Uterus (tissue), 4 donors: Measurements from ENCODE around the gene HSPB9. TPM values are rescaled to one million over a fixed set of nuclear protein-coding genes. Genes with fewer than 3 reads are reported as not detected.

Experiments
- DNase-seq, 2 donors: peaks; one replicate each; pipeline ENCODE4 v3.0.0-alpha.2; 2019 to 2020
- H3K27ac ChIP-seq, 2 donors: fragments of 200-600 bp; sonication (generic); 1 replicate in 1 of 2; 2 replicates in 1 of 2; pipeline ENCODE4 v1.5.1; 2016 to 2018
- H3K27me3 ChIP-seq, 2 donors: fragments of 200-600 bp; sonication (generic); one replicate each; pipeline ENCODE4 v1.5.1; 2018 to 2019; ENCODE audit warnings: control low read depth in 1 of 2
- H3K36me3 ChIP-seq, 2 donors: fragments of 200-600 bp; sonication (generic); one replicate each; pipeline ENCODE4 v1.5.1; 2019; ENCODE audit warnings: control low read depth in 1 of 2
- H3K4me1 ChIP-seq, 2 donors: fragments of 200-600 bp; sonication (generic); one replicate each; pipeline ENCODE4 v1.5.1; 2018 to 2019; ENCODE audit warnings: control low read depth in 1 of 2
- H3K4me3 ChIP-seq, 2 donors: fragments of 200-600 bp; sonication (generic); 1 replicate in 1 of 2; 2 replicates in 1 of 2; pipeline ENCODE4 v1.5.1; 2018 to 2019; ENCODE audit warnings: mild to moderate bottlenecking in 1 of 2
- H3K9me3 ChIP-seq, 2 donors: fragments of 200-600 bp; sonication (generic); one replicate each; pipeline ENCODE4 v1.5.1; 2019; ENCODE audit warnings: control low read depth in 1 of 2
- POLR2A ChIP-seq, 2 donors: fragments of 450-650 bp; IDR thresholded peaks; one replicate each; pipeline ENCODE4 v1.6.1; 2016; ENCODE audit warnings: antibody characterized with exemption in 2 of 2, mild to moderate bottlenecking in 1 of 2, moderate library complexity in 1 of 2
- intact Hi-C: fragments of 100-400 bp; cut with DNase I; formaldehyde crosslinking; loops from one replicate; pipeline ENCODE4 v1.15.1; 2023; ENCODE audit warnings: low total_unique reads
- total RNA-seq, 4 donors: library from RNA; depleted of rRNA in 3 of 4; stranded (reverse); fragments of >200 nt in 3 of 4; gene quantifications; one replicate each; pipeline versions ENCODE4 v1.1.0 to v1.2.4, GENCODE V29; 2014 to 2023
- TF ChIP-seq, protein P1 (sequence below), 4 experiments: fragments of 200-600 bp in 2 of 4; fragments of 450-650 bp in 2 of 4; sonication (generic) in 2 of 4; IDR thresholded peaks; one replicate each; pipeline ENCODE4 v1.5.1; 2016 to 2019; ENCODE audit warnings: antibody characterized with exemption in 4 of 4, mild to moderate bottlenecking in 2 of 4, moderate library complexity in 1 of 4
- donor health status: DM: yes; HTN: yes; CAD: no.

The HSPB9 gene, protein sequence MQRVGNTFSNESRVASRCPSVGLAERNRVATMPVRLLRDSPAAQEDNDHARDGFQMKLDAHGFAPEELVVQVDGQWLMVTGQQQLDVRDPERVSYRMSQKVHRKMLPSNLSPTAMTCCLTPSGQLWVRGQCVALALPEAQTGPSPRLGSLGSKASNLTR
- under 1 TPM in 1 of 4 donors, not detected in 3; 0.28 TPM for total RNA-seq

DNA sequence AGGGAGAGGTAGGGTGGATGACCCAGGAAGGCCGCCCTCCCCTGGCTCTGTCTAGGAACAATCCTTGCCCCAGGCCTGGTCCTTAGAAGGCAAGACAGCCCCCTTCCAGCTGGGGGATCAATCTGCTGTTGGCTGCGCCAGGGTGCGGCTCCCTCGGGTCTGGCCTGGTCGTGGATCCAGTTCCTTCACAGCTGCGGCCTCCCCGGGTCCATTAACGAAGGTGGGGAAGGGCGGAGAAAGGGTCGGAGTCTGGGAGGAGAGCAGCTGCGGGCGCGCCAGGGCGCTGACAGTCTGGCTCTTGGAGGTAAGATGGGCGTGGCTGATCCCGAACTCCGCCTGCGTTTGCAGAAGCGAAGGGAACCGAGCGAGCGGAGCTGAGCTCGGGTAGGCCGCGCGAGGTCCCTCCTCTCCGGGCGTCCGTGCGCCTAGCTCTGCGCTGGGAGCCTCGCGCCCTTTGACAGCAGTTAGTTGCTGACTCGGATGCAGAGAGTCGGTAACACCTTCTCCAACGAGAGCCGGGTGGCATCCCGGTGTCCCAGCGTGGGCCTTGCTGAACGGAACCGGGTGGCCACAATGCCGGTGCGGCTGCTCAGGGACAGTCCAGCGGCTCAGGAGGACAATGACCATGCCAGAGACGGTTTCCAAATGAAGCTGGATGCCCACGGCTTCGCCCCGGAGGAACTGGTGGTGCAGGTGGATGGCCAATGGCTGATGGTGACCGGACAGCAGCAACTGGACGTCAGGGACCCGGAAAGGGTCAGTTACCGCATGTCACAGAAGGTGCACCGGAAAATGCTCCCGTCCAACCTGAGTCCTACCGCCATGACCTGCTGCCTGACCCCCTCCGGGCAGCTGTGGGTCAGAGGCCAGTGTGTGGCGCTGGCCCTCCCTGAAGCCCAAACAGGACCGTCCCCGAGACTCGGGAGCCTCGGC lies at the start of gene HSPB9:
HSPB9 (plus strand) TSS at position 434 of the 933 bp plus-strand sequence; CDS start at position 481, 47 bp downstream.
- intact Hi-C loops = no loop called here
- no peak for TF ChIP-seq POLR2A (IDR thresholded peaks at IDR 0.05)
- TF ChIP-seq, protein P1, sequence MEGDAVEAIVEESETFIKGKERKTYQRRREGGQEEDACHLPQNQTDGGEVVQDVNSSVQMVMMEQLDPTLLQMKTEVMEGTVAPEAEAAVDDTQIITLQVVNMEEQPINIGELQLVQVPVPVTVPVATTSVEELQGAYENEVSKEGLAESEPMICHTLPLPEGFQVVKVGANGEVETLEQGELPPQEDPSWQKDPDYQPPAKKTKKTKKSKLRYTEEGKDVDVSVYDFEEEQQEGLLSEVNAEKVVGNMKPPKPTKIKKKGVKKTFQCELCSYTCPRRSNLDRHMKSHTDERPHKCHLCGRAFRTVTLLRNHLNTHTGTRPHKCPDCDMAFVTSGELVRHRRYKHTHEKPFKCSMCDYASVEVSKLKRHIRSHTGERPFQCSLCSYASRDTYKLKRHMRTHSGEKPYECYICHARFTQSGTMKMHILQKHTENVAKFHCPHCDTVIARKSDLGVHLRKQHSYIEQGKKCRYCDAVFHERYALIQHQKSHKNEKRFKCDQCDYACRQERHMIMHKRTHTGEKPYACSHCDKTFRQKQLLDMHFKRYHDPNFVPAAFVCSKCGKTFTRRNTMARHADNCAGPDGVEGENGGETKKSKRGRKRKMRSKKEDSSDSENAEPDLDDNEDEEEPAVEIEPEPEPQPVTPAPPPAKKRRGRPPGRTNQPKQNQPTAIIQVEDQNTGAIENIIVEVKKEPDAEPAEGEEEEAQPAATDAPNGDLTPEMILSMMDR (IDR thresholded peaks at IDR 0.05) = no peak
- peak in 1 of 2 donors; percentile 69 for DNase-seq
- H3K9me3 ChIP-seq = no peaks in the 10 kb centered on the region
- peaks cover 0 to 9% of the 10 kb centered on the region in 2 donors for H3K4me1 ChIP-seq
- peak within 1 kb of the TSS; percentile 22 to 77 for H3K27ac ChIP-seq
- peak within 1 kb of the TSS in 1 of 2 donors; percentile 1 for H3K4me3 ChIP-seq
- no peaks in the 10 kb centered on the region for H3K36me3 ChIP-seq
- no peaks in the 10 kb centered on the region for H3K27me3 ChIP-seq

DNA sequence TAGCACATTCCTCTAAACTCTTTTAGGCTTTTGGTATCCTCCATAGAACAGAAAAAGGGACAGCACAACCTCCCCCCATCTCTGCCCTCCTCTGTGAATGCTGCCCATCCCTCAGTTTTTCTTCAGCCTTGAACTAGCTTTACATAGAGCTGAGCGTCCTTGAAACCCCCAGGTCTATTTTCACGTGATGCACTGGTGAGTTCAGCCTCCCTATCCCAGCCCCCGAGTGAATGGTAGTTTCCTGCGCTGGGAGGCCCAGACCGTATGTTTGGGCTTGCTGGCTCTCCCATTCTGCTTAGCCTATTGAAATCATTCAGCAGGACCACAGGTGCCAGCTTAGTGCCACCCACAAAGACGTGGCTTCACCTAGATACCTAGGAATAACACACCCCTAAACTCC lies 46.8 kb upstream of the HSPB9 start:
- H3K27ac ChIP-seq = no peak overlapping the region
- intact Hi-C loops = no loop called here
- TF ChIP-seq POLR2A (IDR thresholded peaks at IDR 0.05) = no peak
- TF ChIP-seq, protein P1 (IDR thresholded peaks at IDR 0.05) = no peak

DNA sequence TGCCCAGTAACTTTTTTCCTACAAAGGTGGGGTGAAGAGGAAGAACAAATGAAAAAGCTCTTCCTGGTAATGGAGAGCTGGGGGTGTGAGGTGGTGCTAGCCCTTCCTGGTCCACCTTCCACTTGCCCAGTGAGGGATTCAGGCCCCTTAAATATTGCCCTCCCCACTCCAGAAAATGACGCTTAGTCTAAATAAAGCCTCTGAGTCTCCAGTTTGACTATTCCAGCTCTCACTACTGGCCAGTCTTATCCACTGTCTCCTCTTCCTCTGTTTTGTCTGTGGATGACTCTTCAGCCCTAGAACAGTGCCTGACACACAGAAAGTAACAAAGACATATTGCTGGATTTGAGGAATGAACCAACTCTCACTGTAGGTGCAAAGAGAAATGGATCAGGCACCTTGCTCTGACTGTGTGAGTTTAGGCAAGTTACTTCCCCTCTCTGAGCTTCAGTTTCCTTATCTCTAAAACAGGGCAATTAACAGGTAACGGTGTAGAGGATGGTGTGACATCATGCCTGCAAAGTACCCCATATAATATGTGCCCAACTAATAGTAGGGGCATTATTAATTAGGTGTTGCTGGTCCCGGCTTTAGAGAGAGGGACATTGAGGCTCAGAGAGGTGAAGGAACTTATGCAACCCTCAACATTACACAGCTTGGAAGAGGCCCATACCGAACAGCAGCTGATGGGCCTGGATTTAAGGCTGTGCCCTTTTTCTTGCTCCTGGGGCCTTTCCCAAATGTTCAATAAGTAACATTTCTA lies 45.6 kb upstream of the HSPB9 start:
- intact Hi-C loops = no loop called here
- no peak overlapping the region for H3K27ac ChIP-seq
- H3K9me3 ChIP-seq = no peaks in the 10 kb centered on the region
- no peak overlapping the region for H3K4me3 ChIP-seq
- H3K27me3 ChIP-seq = peaks cover 3 to 4% of the 10 kb centered on the region in 2 donors
- H3K36me3 ChIP-seq = no peaks in the 10 kb centered on the region
- no peak for TF ChIP-seq POLR2A (IDR thresholded peaks at IDR 0.05)
- TF ChIP-seq, protein P1 (IDR thresholded peaks at IDR 0.05) = no peak
- peaks cover 0 to 7% of the 10 kb centered on the region in 2 donors for H3K4me1 ChIP-seq
- no peak for DNase-seq

More for the DNA sequence above, 46.8 kb upstream of the HSPB9 start:
- no peak overlapping the region for H3K4me3 ChIP-seq
- H3K36me3 ChIP-seq = no peaks in the 10 kb centered on the region
- no peak for DNase-seq
- peaks cover 0 to 7% of the 10 kb centered on the region in 2 donors for H3K4me1 ChIP-seq
- H3K9me3 ChIP-seq = no peaks in the 10 kb centered on the region
- peaks cover 3 to 4% of the 10 kb centered on the region in 2 donors for H3K27me3 ChIP-seq

DNA sequence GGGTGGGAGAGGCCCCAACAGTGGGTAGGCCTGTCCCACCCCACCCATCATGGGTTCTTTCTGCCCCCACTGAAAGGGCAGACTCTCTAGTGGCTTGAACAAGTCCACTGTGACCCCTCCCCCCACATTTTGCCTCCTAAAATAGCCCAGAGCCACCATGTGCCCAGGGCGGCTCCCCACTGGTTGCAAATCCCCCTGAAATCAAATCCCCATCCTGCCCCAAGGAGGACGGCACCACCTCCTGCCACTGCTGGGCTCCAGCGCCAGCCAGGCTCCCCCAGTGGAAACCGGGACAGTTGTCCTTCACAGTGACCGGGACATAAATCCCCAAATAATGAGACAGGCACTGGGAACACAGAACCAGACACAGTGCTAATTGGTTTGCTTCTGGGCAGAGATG lies 44.8 kb upstream of the HSPB9 start:
- TF ChIP-seq, protein P1 (IDR thresholded peaks at IDR 0.05) = no peak
- no peak for TF ChIP-seq POLR2A (IDR thresholded peaks at IDR 0.05)
- Histone ChIP-seq H3K27ac (no peak overlapping the region), H3K36me3 (no peaks in the 10 kb centered on the region), H3K4me3 (no peak overlapping the region), H3K9me3 (no peaks in the 10 kb centered on the region), H3K27me3 (peaks cover 2 to 3% of the 10 kb centered on the region in 2 donors), H3K4me1 (no peaks in the 10 kb centered on the region)
- no peak for DNase-seq
- intact Hi-C loops = no loop called here
